Brain microvascular endothelial cell (primary cell): ENCODE results near the gene RARG.

ENCODE experiments used
- DNase-seq: peaks from one replicate; pipeline ENCODE4 v3.0.0-alpha.2; 2020
- H3K27ac ChIP-seq: fragments of 250-450 bp; sonication (Bioruptor Pico); 2 replicates; pipeline ENCODE4 v1.5.1; 2020; ENCODE audit warnings: mild to moderate bottlenecking, moderate library complexity
- H3K27me3 ChIP-seq: fragments of 250-450 bp; sonication (Bioruptor Pico); replicated peaks from 2 replicates; pipeline ENCODE4 v1.5.1; 2020; ENCODE audit warnings: mild to moderate bottlenecking
- H3K36me3 ChIP-seq: fragments of 250-450 bp; sonication (Bioruptor Pico); replicated peaks from 2 replicates; pipeline ENCODE4 v1.5.1; 2020; ENCODE audit warnings: mild to moderate bottlenecking
- H3K4me3 ChIP-seq: 2 replicates; pipeline ENCODE4 v1.5.1; 2011; ENCODE audit warnings: low read depth, mild to moderate bottlenecking, control low read depth, low read length, moderate library complexity
- CTCF ChIP-seq: IDR thresholded peaks from 2 replicates; pipeline ENCODE4 v1.5.1; 2011; ENCODE audit warnings: low read depth, mild to moderate bottlenecking, moderate library complexity, low read length, control low read depth, inconsistent platforms; ENCODE audit errors: missing control alignments
- in situ Hi-C: cut with HindIII; loops from 2 replicates; pipeline ENCODE4 v1.10.0; 2017; ENCODE audit warnings: low sequenced_read_pairs, low pct_ligation_motif_present

RARG gene

GRCh38 chr12:53252349-53252916, 20.4 kb upstream of the RARG start:
- Histone ChIP-seq H3K27ac (peak overlapping the region; percentile 37), H3K36me3 (peaks cover 8% of the 10 kb centered on the region), H3K4me3 (peak overlapping the region; percentile 87), H3K27me3 (no peaks in the 10 kb centered on the region)
- no peak for DNase-seq
- in situ Hi-C loops, result no loop called here
- TF ChIP-seq CTCF, result no peak

- Histone ChIP-seq H3K27me3 (no peaks in the 10 kb centered on the region), H3K27ac (peak overlapping the region; percentile 37), H3K36me3 (peaks cover 8% of the 10 kb centered on the region), H3K4me3 (peak overlapping the region; percentile 87)
- peak; percentile 58 for TF ChIP-seq CTCF
- in situ Hi-C loops, result no loop called here
- DNase-seq, result peak; percentile 45
These were observed 19.7 kb upstream of the RARG start for GRCh38 chr12:53251477-53252348.

- H3K27ac ChIP-seq, result no peak overlapping the region
- H3K27me3 ChIP-seq, result peaks cover 9% of the 10 kb centered on the region
- no peak for TF ChIP-seq CTCF
- no peaks in the 10 kb centered on the region for H3K36me3 ChIP-seq
- H3K4me3 ChIP-seq, result no peak overlapping the region
- no peak for DNase-seq
- in situ Hi-C loops, result no loop called here
These were observed 13.3 kb upstream of the RARG start for GRCh38 chr12:53245286-53245685.

- H3K4me3 ChIP-seq, result no peak overlapping the region
- no peaks in the 10 kb centered on the region for H3K36me3 ChIP-seq
- H3K27ac ChIP-seq, result no peak overlapping the region
- peaks cover 9% of the 10 kb centered on the region for H3K27me3 ChIP-seq
- DNase-seq, result no peak
- no peak for TF ChIP-seq CTCF
- in situ Hi-C loops, result no loop called here
These were observed 12.3 kb upstream of the RARG start for GRCh38 chr12:53244337-53244736.

GRCh38 chr12:53241623-53242412, 9.8 kb upstream of the RARG start:
- Histone ChIP-seq H3K27me3 (peaks cover 9% of the 10 kb centered on the region), H3K4me3 (no peak overlapping the region), H3K36me3 (no peaks in the 10 kb centered on the region), H3K27ac (no peak overlapping the region)
- DNase-seq, result no peak
- in situ Hi-C loops, result no loop called here
- TF ChIP-seq CTCF, result no peak
